Adrenal gland (tissue), 5 donors: ENCODE data around the gene NR2C2AP.

ENCODE experiments used
- CTCF ChIP-seq, 6 experiments: fragments of 450-650 bp in 4 of 6; fragments of 200-600 bp in 2 of 6; sonication (generic) in 1 of 6; IDR thresholded peaks; 1 replicate in 5 of 6; 2 replicates in 1 of 6; pipeline versions ENCODE4 v1.5.1 to v1.8.0; 2016 to 2021; ENCODE audit warnings: antibody characterized with exemption in 6 of 6, mild to moderate bottlenecking in 2 of 6, moderate library complexity in 1 of 6
- POLR2A ChIP-seq, 2 donors: fragments of 450-650 bp; IDR thresholded peaks; one replicate each; pipeline ENCODE4 v1.6.1; 2017; ENCODE audit warnings: antibody characterized with exemption in 2 of 2, mild to moderate bottlenecking in 2 of 2, moderate library complexity in 1 of 2
- donor health status: DM: no; HTN: no; CAD: no.

GRCh38 chr19:19179548-19180441, 23.4 kb downstream of the NR2C2AP start:
- TF ChIP-seq POLR2A (IDR thresholded peaks at IDR 0.05) (no peak), CTCF (IDR thresholded peaks at IDR 0.05) (no peak)
